PC-9 (cell line): Measurements from ENCODE around the gene NDST1. TPM values are rescaled to one million over a fixed set of nuclear protein-coding genes. Genes with fewer than 3 reads are reported as not detected.
"Not testable (repeated sequence)": the region's sequence is repeated elsewhere in the genome, so short reads cannot be mapped to it uniquely, and the experiment has no call there.

Experiments
- BruUV-seq: library from RNA; stranded (reverse); fragments of 400-500 nt; replicated peaks from 2 replicates; lab custom pipeline; 2021; lab: Mats Ljungman, UMichigan
- CTCF ChIA-PET: fragments of 300-600 bp; sonication (Branson Sonifier 250); formaldehyde crosslinking; loops from one replicate; lab custom pipeline; 2022; ENCODE audit warnings: antibody characterized with exemption; lab: Charles Lee
- POLR2A ChIA-PET: fragments of 300-600 bp; sonication (Branson Sonifier 250); formaldehyde crosslinking; loops from one replicate; lab custom pipeline; 2022; ENCODE audit warnings: antibody characterized with exemption; ENCODE audit not compliant: unreplicated experiment; lab: Charles Lee
- DNase-seq, 2 experiments: peaks; one replicate each; pipeline versions ENCODE4 v3.0.0 to v3.0.0-alpha.2; 2015 to 2022; ENCODE audit warnings: mixed read lengths in 1 of 2
- H2AFZ ChIP-seq: fragments of 200-600 bp; sonication (generic); 2 replicates; pipeline ENCODE4 v1.8.1; 2017; ENCODE audit warnings: antibody characterized with exemption
- H3F3A ChIP-seq: fragments of 200-600 bp; sonication (generic); 2 replicates; pipeline ENCODE4 v1.8.1; 2017; ENCODE audit warnings: antibody characterized with exemption, mild to moderate bottlenecking, low read depth; ENCODE audit not compliant: insufficient read depth
- H3K27ac ChIP-seq: fragments of 200-600 bp; sonication (generic); 2 replicates; pipeline ENCODE4 v1.6.1; 2016; ENCODE audit warnings: mixed run types
- H3K27me3 ChIP-seq: fragments of 200-600 bp; sonication (generic); 2 replicates; pipeline ENCODE4 v1.6.1; 2016; ENCODE audit warnings: low read depth, mixed run types; ENCODE audit not compliant: insufficient read depth
- H3K36me3 ChIP-seq: fragments of 200-600 bp; sonication (generic); 2 replicates; pipeline ENCODE4 v1.6.1; 2016; ENCODE audit warnings: low read depth, mixed run types
- H3K4me1 ChIP-seq: fragments of 200-600 bp; sonication (generic); replicated peaks from 2 replicates; pipeline ENCODE4 v1.6.1; 2016; ENCODE audit warnings: mixed run types; ENCODE audit not compliant: insufficient read depth
- H3K4me2 ChIP-seq: fragments of 200-600 bp; sonication (generic); 2 replicates; pipeline ENCODE4 v1.6.1; 2017; ENCODE audit warnings: mixed run types
- H3K4me3 ChIP-seq: fragments of 200-600 bp; sonication (generic); 2 replicates; pipeline ENCODE4 v1.6.1; 2016; ENCODE audit warnings: mixed run types
- H3K79me2 ChIP-seq: fragments of 200-600 bp; sonication (generic); 2 replicates; pipeline ENCODE4 v1.6.1; 2017; ENCODE audit warnings: low read depth, mixed run types
- H3K9me2 ChIP-seq: fragments of 200-600 bp; sonication (generic); 2 replicates; pipeline ENCODE4 v1.8.1; 2017; ENCODE audit warnings: mild to moderate bottlenecking; ENCODE audit not compliant: insufficient read depth
- H3K9me3 ChIP-seq: fragments of 200-600 bp; sonication (generic); 2 replicates; pipeline ENCODE4 v1.8.1; 2016; ENCODE audit warnings: low read depth; ENCODE audit not compliant: insufficient read depth
- H4K20me1 ChIP-seq: fragments of 200-600 bp; sonication (generic); 2 replicates; pipeline ENCODE4 v1.8.1; 2017; ENCODE audit not compliant: insufficient read depth
- CTCF ChIP-seq: fragments of 200-600 bp; sonication (generic); conservative IDR thresholded peaks from 2 replicates; pipeline ENCODE4 v1.6.1; 2017; ENCODE audit warnings: mixed run types, antibody characterized with exemption, mild to moderate bottlenecking, moderate library complexity
- EZH2 ChIP-seq: fragments of 200-600 bp; sonication (generic); IDR thresholded peaks from 2 replicates; pipeline ENCODE4 v1.8.0; 2017; ENCODE audit warnings: antibody characterized with exemption, low read depth
- intact Hi-C: fragments of 100-400 bp; cut with micrococcal nuclease; formaldehyde crosslinking; loops from one replicate; pipeline ENCODE4 v1.10.0; 2022; ENCODE audit not compliant: unreplicated experiment
- total RNA-seq: library from RNA; stranded (reverse); gene quantifications from 2 replicates; pipeline ENCODE4 v1.2.3, GENCODE V29; 2021

The NDST1 gene
- total RNA-seq, 1 experiment from 2014 or later, result 94.3 TPM

GRCh38 chr5:150473673-150474358 lies 34.1 kb upstream of the NDST1 start:
- Histone ChIP-seq H3K4me1 (peaks cover 59% of the 10 kb centered on the region), H3K79me2 (no peaks in the 10 kb centered on the region), H3F3A (peaks cover 57% of the 10 kb centered on the region), H3K9me2 (no peaks in the 10 kb centered on the region), H3K4me3 (no peak overlapping the region), H3K36me3 (no peaks in the 10 kb centered on the region), H4K20me1 (no peaks in the 10 kb centered on the region), H3K4me2 (peak overlapping the region; percentile 76), H3K27ac (peak overlapping the region; percentile 92), H3K27me3 (no peaks in the 10 kb centered on the region), H3K9me3 (no peaks in the 10 kb centered on the region), H2AFZ (no peak overlapping the region)
- TF ChIP-seq EZH2 (no peak), CTCF (no peak)
- ChIA-PET CTCF (interaction anchor here (0.6 to 1.9 kb wide), 7 partner anchors 11 to 227 kb away, joined by 3 to 7 read pairs (median 4); partner anchors contain the start of genes RBM22 and SYNPO), POLR2A (interaction anchor here (0.5 to 1.9 kb wide), 9 partner anchors 10 to 44 kb away, joined by 3 to 17 read pairs (median 4); no protein-coding TSS in a partner anchor)
- no TSS peak for BruUV-seq
- DNase-seq, result peak; percentile 94 to 97
- intact Hi-C loops, result loop anchor here (1.0 to 10.0 kb wide), 6 partner anchors 11 to 601 kb away; partner anchors contain the start of gene SYNPO

- Histone ChIP-seq H3F3A (peaks cover 36% of the 10 kb centered on the region), H3K4me1 (peaks cover 32% of the 10 kb centered on the region)
- intact Hi-C loops, result loop anchor here (10.0 kb wide), 1 partner anchor 598 kb away; no protein-coding TSS in a partner anchor
- DNase-seq, H2AFZ ChIP-seq, BruUV-seq, H3K27me3 ChIP-seq, POLR2A ChIA-PET, H3K9me3 ChIP-seq, H3K36me3 ChIP-seq, H4K20me1 ChIP-seq, H3K27ac ChIP-seq, H3K4me2 ChIP-seq, H3K9me2 ChIP-seq, CTCF ChIA-PET, H3K4me3 ChIP-seq, H3K79me2 ChIP-seq: not testable (repeated sequence)
These were observed 31.4 kb upstream of the NDST1 start for GRCh38 chr5:150476568-150476967.

GRCh38 chr5:150479416-150479815 lies 28.5 kb upstream of the NDST1 start:
- BruUV-seq, result no TSS peak
- no peak overlapping the region for H3K27ac ChIP-seq
- H4K20me1 ChIP-seq, result no peaks in the 10 kb centered on the region
- no peaks in the 10 kb centered on the region for H3K36me3 ChIP-seq
- no peaks in the 10 kb centered on the region for H3K27me3 ChIP-seq
- no peaks in the 10 kb centered on the region for H3K79me2 ChIP-seq
- no peak for DNase-seq
- no peaks in the 10 kb centered on the region for H3K9me2 ChIP-seq
- POLR2A ChIA-PET, result no interaction called here
- H3F3A ChIP-seq, result peaks cover 13% of the 10 kb centered on the region
- peaks cover 10% of the 10 kb centered on the region for H3K4me1 ChIP-seq
- no peak overlapping the region for H3K4me2 ChIP-seq
- no peaks in the 10 kb centered on the region for H3K9me3 ChIP-seq
- intact Hi-C loops, result loop anchor here (10.0 kb wide), 1 partner anchor 595 kb away; no protein-coding TSS in a partner anchor
- CTCF ChIA-PET, result no interaction called here
- no peak overlapping the region for H3K4me3 ChIP-seq
- H2AFZ ChIP-seq, result no peak overlapping the region
- TF ChIP-seq EZH2 (no peak), CTCF (no peak)
